HG02870 (cell line): ENCODE results near the gene MEF2D.

Experiments used
- ATAC-seq: cut with Tn5 transposase; IDR thresholded peaks from one replicate; pipeline ENCODE4 v1.9.1; 2021; ENCODE audit warnings: mild to moderate bottlenecking, moderate library complexity; ENCODE audit not compliant: unreplicated experiment

MEF2D gene

GRCh38 chr1:156525071-156525501 is 24.5 kb upstream of the MEF2D start:
- ATAC-seq: no peak

DNA sequence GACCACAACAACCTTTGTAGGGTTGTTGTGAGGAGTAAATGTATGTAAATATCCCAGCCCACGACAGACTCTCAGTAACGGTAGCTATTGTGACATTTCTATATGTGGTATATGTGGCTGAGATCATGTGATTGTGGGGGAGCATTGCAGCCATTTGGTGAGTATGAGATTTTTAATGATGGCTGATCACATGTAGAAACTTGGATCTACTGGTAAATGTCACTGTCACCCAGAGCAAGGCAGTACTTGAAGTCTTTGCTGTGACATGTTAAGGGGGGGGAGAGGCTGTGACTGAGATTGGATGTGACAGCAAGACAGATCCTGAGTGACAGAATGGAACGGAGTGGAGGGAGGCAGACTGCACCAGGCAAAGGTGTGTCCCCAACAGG is 23.9 kb upstream of the MEF2D start:
- no peak for ATAC-seq

GRCh38 chr1:156523801-156524480 is 23.4 kb upstream of the MEF2D start:
- no peak for ATAC-seq

- no peak for ATAC-seq
Measured at GRCh38 chr1:156522443-156522970, 21.9 kb upstream of the MEF2D start.

DNA sequence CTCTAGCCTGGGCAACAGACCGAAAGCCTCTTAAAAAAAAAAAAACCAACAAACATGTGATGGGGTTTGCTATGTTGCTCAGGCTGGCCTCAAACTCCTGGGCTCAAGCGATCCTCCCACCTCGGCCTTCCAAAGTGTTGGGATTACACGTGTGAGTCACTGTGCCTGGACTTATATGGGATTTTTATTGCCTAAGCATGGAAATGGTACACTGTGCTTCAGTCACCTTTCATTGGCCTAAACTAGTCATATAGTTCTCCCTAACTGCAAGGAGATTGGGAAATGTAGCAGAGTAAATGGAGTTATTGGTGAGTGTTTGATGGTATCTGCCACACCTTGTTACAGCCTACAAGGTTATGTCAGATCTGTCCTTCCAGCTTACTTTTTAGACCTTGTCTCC is 17.2 kb upstream of the MEF2D start:
- no peak for ATAC-seq

- ATAC-seq: no peak
Measured at GRCh38 chr1:156516821-156517220, 16.2 kb upstream of the MEF2D start.

DNA sequence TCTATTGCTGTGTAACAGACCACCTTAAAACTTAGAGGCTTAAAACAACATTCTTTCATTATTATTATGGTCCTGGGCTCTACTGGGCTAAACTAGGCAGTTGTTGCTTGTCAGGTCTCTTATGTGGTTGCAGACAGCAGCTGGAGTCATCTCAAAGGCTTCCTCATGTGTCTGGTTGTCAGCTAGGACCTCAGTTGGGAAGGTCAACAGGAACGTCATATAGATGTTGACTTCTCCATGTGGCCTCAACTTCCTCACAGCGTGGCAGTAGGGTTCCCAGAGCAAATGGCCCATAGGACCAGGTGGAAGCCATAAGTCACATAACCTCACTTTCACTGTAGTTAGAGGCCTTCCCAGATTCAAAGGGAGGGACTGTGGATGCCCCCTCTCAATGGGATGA is 15.4 kb upstream of the MEF2D start:
- ATAC-seq: no peak

DNA sequence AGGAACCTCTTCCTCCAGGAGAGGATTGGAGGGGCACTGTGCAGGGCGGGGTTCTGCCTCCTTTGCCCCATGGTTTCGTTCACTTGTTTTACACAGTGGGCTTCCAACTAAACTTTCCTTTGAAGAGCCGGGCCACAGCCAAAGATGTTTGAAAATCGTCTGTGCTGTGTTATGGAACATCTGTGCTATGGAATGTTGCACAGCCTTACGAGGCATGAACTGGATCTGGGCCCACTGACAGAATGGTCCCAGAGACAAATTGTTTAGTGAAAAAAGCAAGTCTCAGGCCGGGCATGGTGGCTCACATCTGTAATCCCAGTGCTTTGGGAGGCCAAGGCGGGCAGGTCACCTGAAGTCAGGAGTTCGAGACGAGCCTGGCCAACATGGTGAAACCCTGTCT is 12.6 kb upstream of the MEF2D start:
- ATAC-seq: no peak

GRCh38 chr1:156511644-156512043 is 11.1 kb upstream of the MEF2D start:
- ATAC-seq: no peak

DNA sequence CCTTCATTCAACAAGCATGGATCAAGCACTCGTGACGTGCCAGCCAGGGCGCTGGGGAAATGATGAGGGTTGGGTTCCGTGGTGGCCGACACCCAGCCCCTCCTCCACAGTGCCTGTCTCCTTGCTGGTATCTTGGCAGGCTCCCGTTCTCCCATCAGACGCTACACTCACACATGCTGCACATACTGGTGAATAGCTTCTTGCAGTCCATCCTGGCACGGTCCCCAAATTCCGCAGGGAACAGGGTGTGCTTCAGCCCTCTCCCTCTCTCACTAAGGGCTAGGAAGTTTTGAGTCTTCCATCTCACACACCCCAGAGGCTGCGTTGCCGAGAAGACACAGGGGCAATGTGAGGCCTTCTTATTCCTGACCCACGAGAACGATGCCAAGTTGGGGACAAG is 10.1 kb upstream of the MEF2D start:
- no peak for ATAC-seq

GRCh38 chr1:156509424-156510034 is 9.0 kb upstream of the MEF2D start:
- ATAC-seq: no peak

GRCh38 chr1:156508955-156509234 is 8.3 kb upstream of the MEF2D start:
- no peak for ATAC-seq

GRCh38 chr1:156508205-156508954 is 7.8 kb upstream of the MEF2D start:
- no peak for ATAC-seq

DNA sequence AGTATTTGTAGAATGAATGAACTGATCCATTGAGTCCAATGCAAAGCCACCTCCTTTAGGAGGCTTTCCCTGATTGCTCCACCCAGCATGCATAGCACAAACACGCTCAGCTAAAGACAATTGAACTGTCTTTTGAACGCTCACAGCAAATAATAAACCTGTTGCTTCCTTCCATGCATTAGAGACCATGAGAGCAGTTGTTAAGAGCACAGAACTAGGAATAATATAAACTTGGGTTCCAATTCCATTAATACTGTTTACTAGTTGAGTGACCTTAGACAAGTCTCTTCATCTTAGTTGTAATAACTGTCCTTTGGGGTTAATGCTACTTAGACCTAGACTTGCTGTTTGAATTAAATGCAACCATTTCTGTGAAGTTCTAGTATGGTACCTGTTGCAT is 5.9 kb upstream of the MEF2D start:
- no peak for ATAC-seq

- ATAC-seq: no peak
Measured at GRCh38 chr1:156505679-156506298, 5.2 kb upstream of the MEF2D start.

GRCh38 chr1:156504821-156505678 is 4.5 kb upstream of the MEF2D start:
- ATAC-seq: no peak

GRCh38 chr1:156504438-156504813 is 3.9 kb upstream of the MEF2D start:
- ATAC-seq: no peak

- no peak for ATAC-seq
Measured at GRCh38 chr1:156503698-156504437, 3.3 kb upstream of the MEF2D start.

- no peak for ATAC-seq
Measured at GRCh38 chr1:156502894-156503697, 2.5 kb upstream of the MEF2D start.
